ENCODE data around the gene ARHGAP33. TPM values are rescaled to one million over a fixed set of nuclear protein-coding genes. Genes with fewer than 3 reads are reported as not detected.

ARHGAP33 gene
- total and polyA plus RNA-seq, 2 experiments from 2014 or later, result 11.6 to 22.1 TPM

GRCh38 chr19:35792888-35793287 is 17.5 kb downstream of the ARHGAP33 start (continued):
- TF ChIP-seq REST (IDR thresholded peaks at IDR 0.05; ENCODE audit: unreplicated experiment), result no peak

GRCh38 chr19:35793381-35794165 is 18.2 kb downstream of the ARHGAP33 start:
- Histone ChIP-seq H3K9me2 (ENCODE audit: insufficient read depth) (no peaks in the 10 kb centered on the region), H3K4me3 (no peak overlapping the region), H3K27ac (ENCODE audit: low read depth) (no peak overlapping the region), H2AFZ (no peak overlapping the region), H3K79me2 (replicated peaks; ENCODE audit: insufficient read depth) (no peaks in the 10 kb centered on the region), H3K4me2 (no peak overlapping the region), H3K36me3 (ENCODE audit: insufficient read depth) (no peaks in the 10 kb centered on the region), H4K20me1 (replicated peaks; ENCODE audit: insufficient read depth) (no peaks in the 10 kb centered on the region), H3F3A (replicated peaks; ENCODE audit: low read depth) (0 out of 2 replicates have a peak, but pooled peaks cover 5% of the 10 kb centered on the region), H3K27me3 (ENCODE audit: insufficient read depth) (peaks cover 37% of the 10 kb centered on the region), H3K4me1 (ENCODE audit: insufficient read depth) (peaks cover 10% of the 10 kb centered on the region; the same call in 1 of the 2 replicates)
- Mint-ChIP-seq H3K4me3 (no peak overlapping the region), H3K27ac (no peak overlapping the region), H3K36me3 (ENCODE audit: low read depth) (no peaks in the 10 kb centered on the region), H3K4me1 (peaks cover 11% of the 10 kb centered on the region), H3K9me3 (no peaks in the 10 kb centered on the region; the same call in 2 of the 3 replicates), H3K27me3 (ENCODE audit: insufficient read depth, low read depth, poor library complexity) (peaks cover 33% of the 10 kb centered on the region)
- ATAC-seq, result no peak
- DNase-seq (ENCODE audit: low spot score), result no peak
- TF ChIP-seq REST (IDR thresholded peaks at IDR 0.05; ENCODE audit: unreplicated experiment) (no peak), STAT1 (IDR thresholded peaks at IDR 0.05; ENCODE audit: unreplicated experiment) (no peak), EZH2phosphoT487 (IDR thresholded peaks at IDR 0.05; ENCODE audit: unreplicated experiment) (no peak), POLR2AphosphoS5 (IDR thresholded peaks at IDR 0.05; ENCODE audit: low read depth) (no peak), ZNF331 (CRISPR knock-in tag; IDR thresholded peaks at IDR 0.05; ENCODE audit: low read depth) (no peak), CTCF (conservative IDR thresholded peaks at IDR 0.05; ENCODE audit: low read depth in 2 of 2) (no peak), ZNF462 (CRISPR knock-in tag; IDR thresholded peaks at IDR 0.05) (no peak), ZNF114 (CRISPR knock-in tag; IDR thresholded peaks at IDR 0.05) (no peak)

Measured in GM23338 (cell line).